K562 (cell line): ENCODE results near the gene ANAPC2. TPM values are rescaled to one million over a fixed set of nuclear protein-coding genes. Genes with fewer than 3 reads are reported as not detected.
A peak's percentile ranks its signal among the peaks of the same experiment; 100 is the strongest.

Experiments
- C11orf30 ChIP-seq: fragments of 450-650 bp; IDR thresholded peaks from 2 replicates; pipeline ENCODE4 v1.6.1; 2016; ENCODE audit warnings: low read depth, mild to moderate bottlenecking
- CXXC5 ChIP-seq: fragments of 250-450 bp; sonication (Bioruptor Pico); IDR thresholded peaks from 2 replicates; pipeline ENCODE4 v1.8.0; 2022; ENCODE audit warnings: inconsistent platforms, mild to moderate bottlenecking, moderate library complexity
- ERF ChIP-seq: fragments of 450-650 bp; formaldehyde crosslinking; IDR thresholded peaks from 2 replicates; pipeline ENCODE4 v1.4.0; 2020; ENCODE audit warnings: mild to moderate bottlenecking, mixed read lengths
- FOXA3 ChIP-seq, 2 experiments: fragments of 450-650 bp in 1 of 2; sonication (generic) in 1 of 2; formaldehyde crosslinking; IDR thresholded peaks in 1 of 2; conservative IDR thresholded peaks in 1 of 2; 2 replicates each; pipeline versions ENCODE4 v1.4.0 to v1.8.0; 2020 to 2022; ENCODE audit warnings: mild to moderate bottlenecking in 2 of 2, missing genetic modification reagents in 1 of 2
- MYNN ChIP-seq, 2 experiments: sonication (generic); formaldehyde crosslinking in 1 of 2; IDR thresholded peaks; 2 replicates each; pipeline versions ENCODE4 v1.5.0 to v1.6.1; 2016 to 2020; ENCODE audit warnings: antibody characterized with exemption in 1 of 2, missing genetic modification reagents in 1 of 2
- NR3C1 ChIP-seq: sonication (generic); formaldehyde crosslinking; IDR thresholded peaks from 2 replicates; pipeline ENCODE4 v1.8.1; 2022; ENCODE audit warnings: missing genetic modification reagents
- NRF1 ChIP-seq, 2 experiments: fragments of 450-650 bp; IDR thresholded peaks in 1 of 2; conservative IDR thresholded peaks in 1 of 2; 2 replicates each; pipeline ENCODE4 v1.6.1; 2014; ENCODE audit warnings: mild to moderate bottlenecking in 2 of 2
- PHB2 ChIP-seq: fragments of 450-650 bp; IDR thresholded peaks from 2 replicates; pipeline ENCODE4 v1.6.1; 2017; ENCODE audit warnings: low read depth
- RB1 ChIP-seq: fragments of 450-650 bp; IDR thresholded peaks from 2 replicates; pipeline ENCODE4 v1.6.1; 2017; ENCODE audit warnings: low read depth, mild to moderate bottlenecking
- SAFB ChIP-seq: fragments of 200-400 bp; formaldehyde crosslinking; IDR thresholded peaks from 2 replicates; pipeline ENCODE4 v1.6.1; 2017; ENCODE audit warnings: low read depth, low read length, borderline replicate concordance
- SP2 ChIP-seq: IDR thresholded peaks from 2 replicates; pipeline ENCODE4 v1.6.1; 2011; ENCODE audit warnings: mild to moderate bottlenecking, low read depth, low read length, moderate library complexity; ENCODE audit not compliant: poor library complexity, severe bottlenecking; ENCODE audit errors: extremely low read depth
- SRSF9 ChIP-seq: fragments of 200-400 bp; formaldehyde crosslinking; IDR thresholded peaks from 2 replicates; pipeline ENCODE4 v1.6.1; 2017; ENCODE audit warnings: low read depth, low read length, borderline replicate concordance
- SUPT5H ChIP-seq: fragments of 450-650 bp; IDR thresholded peaks from 2 replicates; pipeline ENCODE4 v1.6.1; 2016
- ZEB2 ChIP-seq: fragments of 450-650 bp; IDR thresholded peaks from 2 replicates; pipeline ENCODE4 v1.6.1; 2016
- ZFPM2 ChIP-seq: fragments of 250-450 bp; sonication (Bioruptor Pico); IDR thresholded peaks from 2 replicates; pipeline ENCODE4 v1.5.1; 2022; ENCODE audit warnings: mild to moderate bottlenecking
- ZFX ChIP-seq: sonication (generic); formaldehyde crosslinking; IDR thresholded peaks from 2 replicates; pipeline ENCODE4 v1.8.0; 2022; ENCODE audit warnings: mild to moderate bottlenecking, missing genetic modification reagents, moderate library complexity
- ZNF79 ChIP-seq: fragments of 250-450 bp; sonication (Bioruptor Pico); IDR thresholded peaks from 2 replicates; pipeline ENCODE4 v1.4.0; 2020; ENCODE audit warnings: low read depth, mild to moderate bottlenecking, moderate library complexity
- polyA plus RNA-seq, 8 experiments: library from polyadenylated mRNA; depleted of rRNA in 4 of 8; stranded (reverse) in 5 of 8; unstranded in 3 of 8; fragments of >200 nt; fragmentation: Nextera tagmentation in 2 of 8; fragmentation: Illumina TruSeq in 1 of 8; extraction: Ambion mirVana in 2 of 8; extraction: Trizol in 1 of 8; gene quantifications; 2 replicates each; pipeline versions ENCODE4 v1.2.1 to v1.2.3, GENCODE V29; 2011 to 2014; ENCODE audit warnings: inconsistent platforms in 1 of 8, missing spikeins in 1 of 8
- total RNA-seq, 7 experiments: library from RNA; depleted of rRNA in 6 of 7; stranded (reverse); fragments of >200 nt in 6 of 7; fragmentation: Illumina TruSeq in 2 of 7; extraction: Trizol in 2 of 7; gene quantifications; 2 replicates each; pipeline versions ENCODE4 v1.2.1 to v1.2.3, GENCODE V29; 2011 to 2021; ENCODE audit warnings: low replicate concordance in 1 of 7
- TF ChIP-seq, protein P1 (sequence below): sonication (generic); formaldehyde crosslinking; IDR thresholded peaks from 2 replicates; pipeline ENCODE4 v1.8.0; 2022; ENCODE audit warnings: mild to moderate bottlenecking, missing genetic modification reagents, borderline replicate concordance
- TF ChIP-seq, protein P2 (sequence below): fragments of 200-800 bp; sonication (Bioruptor generic); IDR thresholded peaks from 2 replicates; pipeline ENCODE4 v1.6.1; 2017; ENCODE audit warnings: missing genetic modification characterization, missing compliant biosample characterization
- TF ChIP-seq, protein P3 (sequence below): sonication (generic); formaldehyde crosslinking; IDR thresholded peaks from 2 replicates; pipeline ENCODE4 v1.8.0; 2022; ENCODE audit warnings: missing genetic modification reagents, mild to moderate bottlenecking, moderate library complexity, borderline replicate concordance
- TF ChIP-seq, protein P4 (sequence below): fragments of 450-650 bp; IDR thresholded peaks from 2 replicates; pipeline ENCODE4 v1.6.1; 2016

Gene ANAPC2
- total and polyA plus RNA-seq, 9 of the 15 experiments (the other 6 are each of a cell fraction or from before 2014, with no cell fraction given), result 0.11 to 56.5 (median 17.1) TPM; not detected in 1

DNA sequence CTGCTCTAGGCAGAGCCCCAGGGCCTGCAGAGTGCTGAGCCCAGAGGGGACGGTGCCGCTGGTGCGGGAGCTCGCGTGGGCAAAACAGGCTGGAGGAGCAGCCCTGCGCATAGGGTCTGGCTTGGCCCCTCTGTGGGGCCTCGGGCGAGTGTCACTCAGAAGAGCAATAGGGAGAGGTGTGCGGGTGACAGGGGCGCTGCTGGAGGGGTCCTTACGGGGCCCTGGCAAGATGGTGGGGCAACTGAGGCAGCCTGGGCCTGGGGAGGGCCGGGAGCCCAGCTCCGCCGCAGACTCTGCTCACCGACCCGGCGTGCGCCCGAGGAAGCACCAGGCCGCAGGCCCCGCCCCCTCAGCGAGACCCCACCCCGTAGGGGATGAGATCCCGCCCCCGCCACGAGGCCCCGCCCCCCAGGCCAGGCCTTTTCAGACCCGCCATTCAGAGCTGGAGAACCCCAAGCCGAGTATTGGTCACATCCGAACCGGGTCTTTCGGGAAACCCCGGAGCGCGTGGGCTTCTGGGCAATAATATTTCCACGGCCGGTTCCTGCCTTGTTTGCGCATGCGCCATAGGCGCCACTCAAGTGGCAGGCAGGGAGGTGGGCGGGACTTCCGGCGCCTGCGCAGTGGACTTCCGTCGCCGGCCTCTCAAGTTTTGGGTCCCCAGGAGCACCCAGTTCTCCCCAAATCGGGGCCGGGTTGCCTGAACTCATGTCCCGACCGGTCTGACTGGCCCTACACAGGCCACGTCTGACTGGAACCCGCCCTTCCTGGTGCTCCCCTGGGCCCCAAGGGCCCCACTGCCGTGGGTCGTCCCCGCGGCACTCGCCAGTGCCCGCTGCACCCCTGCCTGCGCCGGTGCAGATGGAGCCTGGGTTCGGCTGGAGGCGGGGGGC, 35.0 kb upstream of the ANAPC2 start (continued):
- peak; percentile 70 for TF ChIP-seq CXXC5 (CRISPR knock-in tag)
- TF ChIP-seq, protein P1, sequence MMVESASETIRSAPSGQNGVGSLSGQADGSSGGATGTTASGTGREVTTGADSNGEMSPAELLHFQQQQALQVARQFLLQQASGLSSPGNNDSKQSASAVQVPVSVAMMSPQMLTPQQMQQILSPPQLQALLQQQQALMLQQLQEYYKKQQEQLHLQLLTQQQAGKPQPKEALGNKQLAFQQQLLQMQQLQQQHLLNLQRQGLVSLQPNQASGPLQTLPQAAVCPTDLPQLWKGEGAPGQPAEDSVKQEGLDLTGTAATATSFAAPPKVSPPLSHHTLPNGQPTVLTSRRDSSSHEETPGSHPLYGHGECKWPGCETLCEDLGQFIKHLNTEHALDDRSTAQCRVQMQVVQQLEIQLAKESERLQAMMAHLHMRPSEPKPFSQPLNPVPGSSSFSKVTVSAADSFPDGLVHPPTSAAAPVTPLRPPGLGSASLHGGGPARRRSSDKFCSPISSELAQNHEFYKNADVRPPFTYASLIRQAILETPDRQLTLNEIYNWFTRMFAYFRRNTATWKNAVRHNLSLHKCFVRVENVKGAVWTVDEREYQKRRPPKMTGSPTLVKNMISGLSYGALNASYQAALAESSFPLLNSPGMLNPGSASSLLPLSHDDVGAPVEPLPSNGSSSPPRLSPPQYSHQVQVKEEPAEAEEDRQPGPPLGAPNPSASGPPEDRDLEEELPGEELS (CRISPR knock-in tag), result no peak
- peak; percentile 97 for TF ChIP-seq NRF1 (conservative IDR thresholded peaks at IDR 0.05 in 1 of 2, IDR thresholded peaks at IDR 0.05 in 1 of 2)
- peak; percentile 89 for TF ChIP-seq C11orf30
- TF ChIP-seq, protein P2, sequence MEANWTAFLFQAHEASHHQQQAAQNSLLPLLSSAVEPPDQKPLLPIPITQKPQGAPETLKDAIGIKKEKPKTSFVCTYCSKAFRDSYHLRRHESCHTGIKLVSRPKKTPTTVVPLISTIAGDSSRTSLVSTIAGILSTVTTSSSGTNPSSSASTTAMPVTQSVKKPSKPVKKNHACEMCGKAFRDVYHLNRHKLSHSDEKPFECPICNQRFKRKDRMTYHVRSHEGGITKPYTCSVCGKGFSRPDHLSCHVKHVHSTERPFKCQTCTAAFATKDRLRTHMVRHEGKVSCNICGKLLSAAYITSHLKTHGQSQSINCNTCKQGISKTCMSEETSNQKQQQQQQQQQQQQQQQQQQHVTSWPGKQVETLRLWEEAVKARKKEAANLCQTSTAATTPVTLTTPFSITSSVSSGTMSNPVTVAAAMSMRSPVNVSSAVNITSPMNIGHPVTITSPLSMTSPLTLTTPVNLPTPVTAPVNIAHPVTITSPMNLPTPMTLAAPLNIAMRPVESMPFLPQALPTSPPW (CRISPR knock-in tag), result peak; percentile 55
- no peak for TF ChIP-seq ZNF79
- peak; percentile 38; the same call in 1 of the 2 replicates for TF ChIP-seq SAFB
- TF ChIP-seq SRSF9, result no peak
- 0 out of 2 replicates have a peak, but pooled peaks have one; percentile 65 for TF ChIP-seq ERF (CRISPR knock-in tag)
- peak; percentile 83 for TF ChIP-seq SUPT5H
- TF ChIP-seq, protein P3, sequence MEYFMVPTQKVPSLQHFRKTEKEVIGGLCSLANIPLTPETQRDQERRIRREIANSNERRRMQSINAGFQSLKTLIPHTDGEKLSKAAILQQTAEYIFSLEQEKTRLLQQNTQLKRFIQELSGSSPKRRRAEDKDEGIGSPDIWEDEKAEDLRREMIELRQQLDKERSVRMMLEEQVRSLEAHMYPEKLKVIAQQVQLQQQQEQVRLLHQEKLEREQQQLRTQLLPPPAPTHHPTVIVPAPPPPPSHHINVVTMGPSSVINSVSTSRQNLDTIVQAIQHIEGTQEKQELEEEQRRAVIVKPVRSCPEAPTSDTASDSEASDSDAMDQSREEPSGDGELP (CRISPR knock-in tag), result peak; percentile 73
- TF ChIP-seq, protein P4, sequence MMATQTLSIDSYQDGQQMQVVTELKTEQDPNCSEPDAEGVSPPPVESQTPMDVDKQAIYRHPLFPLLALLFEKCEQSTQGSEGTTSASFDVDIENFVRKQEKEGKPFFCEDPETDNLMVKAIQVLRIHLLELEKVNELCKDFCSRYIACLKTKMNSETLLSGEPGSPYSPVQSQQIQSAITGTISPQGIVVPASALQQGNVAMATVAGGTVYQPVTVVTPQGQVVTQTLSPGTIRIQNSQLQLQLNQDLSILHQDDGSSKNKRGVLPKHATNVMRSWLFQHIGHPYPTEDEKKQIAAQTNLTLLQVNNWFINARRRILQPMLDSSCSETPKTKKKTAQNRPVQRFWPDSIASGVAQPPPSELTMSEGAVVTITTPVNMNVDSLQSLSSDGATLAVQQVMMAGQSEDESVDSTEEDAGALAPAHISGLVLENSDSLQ, result peak; percentile 94
- peak; percentile 42; the same call in 1 of the 2 replicates for TF ChIP-seq RB1
- peak; percentile 8; the same call in 1 of the 2 replicates for TF ChIP-seq MYNN (IDR thresholded peaks at IDR 0.05)
- TF ChIP-seq MYNN (CRISPR knock-in tag; IDR thresholded peaks at IDR 0.05), result no peak
- TF ChIP-seq SP2, result peak; percentile 56
- TF ChIP-seq FOXA3 (CRISPR knock-in tag; conservative IDR thresholded peaks at IDR 0.05 in 1 of 2, IDR thresholded peaks at IDR 0.05 in 1 of 2), result peak in 1 of 2 experiments; percentile 50; a peak in 1 of 4 replicates
- TF ChIP-seq ZEB2, result no peak
- TF ChIP-seq ZFX (CRISPR knock-in tag), result peak; percentile 78
- no peak for TF ChIP-seq PHB2
- 0 out of 2 replicates have a peak, but pooled peaks have one; percentile 31 for TF ChIP-seq ZFPM2 (CRISPR knock-in tag)
- no peak for TF ChIP-seq NR3C1 (CRISPR knock-in tag)
